HepG2 (cell line): ENCODE measurements around the gene STK32C. TPM values are rescaled to one million over a fixed set of nuclear protein-coding genes. Genes with fewer than 3 reads are reported as not detected.
A peak's percentile ranks its signal among the peaks of the same experiment; 100 is the strongest.

Experiments
- ARID3A ChIP-seq: IDR thresholded peaks from 2 replicates; pipeline ENCODE4 v1.6.1; 2012; ENCODE audit warnings: low read depth, low read length, improper control_type of control experiment
- CREM ChIP-seq, 2 experiments: sonication (generic) in 1 of 2; formaldehyde crosslinking in 1 of 2; IDR thresholded peaks; 2 replicates each; pipeline versions ENCODE4 v1.4.0 to v1.6.1; 2016 to 2020; ENCODE audit warnings: antibody characterized with exemption in 1 of 2, mild to moderate bottlenecking in 1 of 2, missing genetic modification reagents in 1 of 2
- DMTF1 ChIP-seq: sonication (generic); formaldehyde crosslinking; IDR thresholded peaks from 2 replicates; pipeline ENCODE4 v1.4.0; 2020; ENCODE audit warnings: mild to moderate bottlenecking, missing genetic modification reagents
- GMEB2 ChIP-seq: IDR thresholded peaks from 2 replicates; pipeline ENCODE4 v1.6.1; 2016; ENCODE audit warnings: missing biosample characterization, missing genetic modification reagents, low read depth
- GRHL1 ChIP-seq: sonication (generic); formaldehyde crosslinking; conservative IDR thresholded peaks from 2 replicates; pipeline ENCODE4 v1.8.0; 2022; ENCODE audit warnings: missing genetic modification reagents
- MTA1 ChIP-seq: sonication (generic); formaldehyde crosslinking; IDR thresholded peaks from 2 replicates; pipeline ENCODE4 v1.4.0; 2020; ENCODE audit warnings: missing genetic modification reagents, mild to moderate bottlenecking, borderline replicate concordance
- NR1H2 ChIP-seq: sonication (generic); formaldehyde crosslinking; IDR thresholded peaks from 2 replicates; pipeline ENCODE4 v1.8.1; 2022; ENCODE audit warnings: low read depth, missing genetic modification reagents, borderline replicate concordance
- PATZ1 ChIP-seq: sonication (generic); formaldehyde crosslinking; IDR thresholded peaks from 2 replicates; pipeline ENCODE4 v1.4.0; 2020; ENCODE audit warnings: missing genetic modification reagents
- RARA ChIP-seq: IDR thresholded peaks from 2 replicates; pipeline ENCODE4 v1.6.1; 2016; ENCODE audit warnings: missing genetic modification reagents, missing compliant biosample characterization
- RXRA ChIP-seq: sonication (generic); formaldehyde crosslinking; IDR thresholded peaks from 2 replicates; pipeline ENCODE4 v1.5.1; 2020; ENCODE audit warnings: missing genetic modification reagents
- RXRB ChIP-seq: IDR thresholded peaks from 2 replicates; pipeline ENCODE4 v1.6.1; 2016; ENCODE audit warnings: borderline replicate concordance, missing genetic modification reagents, missing compliant biosample characterization
- SPEN ChIP-seq: sonication (generic); formaldehyde crosslinking; IDR thresholded peaks from 2 replicates; pipeline ENCODE4 v1.5.1; 2020; ENCODE audit warnings: low read depth, mild to moderate bottlenecking, missing genetic modification reagents
- TOE1 ChIP-seq: sonication (generic); formaldehyde crosslinking; IDR thresholded peaks from 2 replicates; pipeline ENCODE4 v1.4.0; 2020; ENCODE audit warnings: mild to moderate bottlenecking, missing genetic modification reagents
- ZBTB25 ChIP-seq: IDR thresholded peaks from 2 replicates; pipeline ENCODE4 v1.6.1; 2018; ENCODE audit warnings: missing genetic modification reagents
- ZNF513 ChIP-seq: sonication (generic); formaldehyde crosslinking; conservative IDR thresholded peaks from 2 replicates; pipeline ENCODE4 v1.5.0; 2020; ENCODE audit warnings: missing genetic modification reagents
- ZNF766 ChIP-seq: sonication (generic); formaldehyde crosslinking; IDR thresholded peaks from 2 replicates; pipeline ENCODE4 v1.5.0; 2020; ENCODE audit warnings: missing genetic modification reagents, borderline replicate concordance
- ZNF780A ChIP-seq: sonication (generic); formaldehyde crosslinking; IDR thresholded peaks from 2 replicates; pipeline ENCODE4 v1.8.0; 2022; ENCODE audit warnings: mild to moderate bottlenecking, missing genetic modification reagents, moderate library complexity
- polyA plus RNA-seq, 8 experiments: library from polyadenylated mRNA; depleted of rRNA in 3 of 8; stranded (reverse) in 7 of 8; unstranded in 1 of 8; fragments of >200 nt; fragmentation: Illumina TruSeq in 4 of 8; extraction: Trizol in 4 of 8; gene quantifications; 2 replicates each; pipeline versions ENCODE4 v1.2.1 to v1.2.3, GENCODE V29; 2011 to 2016; ENCODE audit warnings: low read depth in 4 of 8, missing spikeins in 1 of 8, mixed read lengths in 1 of 8; ENCODE audit not compliant: insufficient read depth in 1 of 8
- total RNA-seq, 5 experiments: library from RNA; depleted of rRNA; stranded (reverse); fragments of >200 nt; fragmentation: Illumina TruSeq; extraction: Trizol; gene quantifications; 2 replicates each; pipeline ENCODE4 v1.2.3, GENCODE V29; 2016; ENCODE audit warnings: low read depth in 1 of 5

Gene STK32C
- total and polyA plus RNA-seq, 2 of the 13 experiments (the other 11 are each of a cell fraction or from before 2014, with no cell fraction given) = 10.9 to 19.4 TPM

GRCh38 chr10:132183046-132183445, 124.7 kb downstream of the STK32C start (continued):
- TF ChIP-seq ZBTB25 (no peak), TOE1 (CRISPR knock-in tag) (no peak), SPEN (CRISPR knock-in tag) (peak; percentile 50), GMEB2 (CRISPR knock-in tag) (no peak), GRHL1 (CRISPR knock-in tag) (no peak), NR1H2 (CRISPR knock-in tag) (no peak), CREM (IDR thresholded peaks at IDR 0.05) (peak; percentile 39; the same call in 1 of the 2 replicates), CREM (CRISPR knock-in tag; IDR thresholded peaks at IDR 0.05) (no peak), ZNF780A (no peak), ARID3A (peak; percentile 53; the same call in 1 of the 2 replicates), RXRA (CRISPR knock-in tag) (peak; percentile 69; the same call in 1 of the 2 replicates), RXRB (CRISPR knock-in tag) (peak; percentile 45; the same call in 1 of the 2 replicates), ZNF766 (no peak), MTA1 (CRISPR knock-in tag) (no peak), ZNF513 (CRISPR knock-in tag) (no peak), DMTF1 (CRISPR knock-in tag) (no peak), PATZ1 (CRISPR knock-in tag) (peak; percentile 44; the same call in 1 of the 2 replicates), RARA (CRISPR knock-in tag) (no peak)
